WTC11 (cell line): ENCODE data around the gene IRF4. TPM values are rescaled to one million over a fixed set of nuclear protein-coding genes. Genes with fewer than 3 reads are reported as not detected.

Experiments
- ATAC-seq: fragments of 200-7000 bp; cut with Tn5 transposase; 2 replicates; pipeline ENCODE4 v1.10.0; 2021; ENCODE audit warnings: mild to moderate bottlenecking, moderate library complexity
- CTCF ChIA-PET: fragments of 300-600 bp; sonication (Branson Sonifier 250); formaldehyde crosslinking; loops from one replicate; lab custom pipeline; 2021; ENCODE audit warnings: antibody characterized with exemption; lab: Charles Lee
- POLR2A ChIA-PET: fragments of 350-600 bp; sonication (Branson Sonifier 250); formaldehyde crosslinking; loops from one replicate; lab custom pipeline; 2021; ENCODE audit warnings: antibody characterized with exemption; lab: Charles Lee
- DNase-seq: peaks from one replicate; pipeline ENCODE4 v3.0.0; 2021; ENCODE audit warnings: low spot score
- H3K27ac Mint-ChIP-seq: 2 replicates; pipeline ENCODE4 v1.8.0; 2021; ENCODE audit warnings: mixed read lengths
- H3K27me3 Mint-ChIP-seq: 2 replicates; pipeline ENCODE4 v1.8.0; 2021; ENCODE audit warnings: low read depth, mild to moderate bottlenecking, moderate library complexity, mixed read lengths
- H3K36me3 Mint-ChIP-seq: 2 replicates; pipeline ENCODE4 v1.8.0; 2021; ENCODE audit warnings: mixed read lengths
- H3K4me1 Mint-ChIP-seq: 2 replicates; pipeline ENCODE4 v1.8.0; 2022; ENCODE audit warnings: mixed read lengths
- H3K4me3 Mint-ChIP-seq: 2 replicates; pipeline ENCODE4 v1.8.0; 2021; ENCODE audit warnings: mild to moderate bottlenecking, moderate library complexity, mixed read lengths
- H3K9me3 Mint-ChIP-seq: 2 replicates; pipeline ENCODE4 v1.8.0; 2021; ENCODE audit warnings: mixed read lengths
- ATF1 ChIP-seq: sonication (generic); formaldehyde crosslinking; IDR thresholded peaks from 2 replicates; pipeline ENCODE4 v1.8.1; 2023; ENCODE audit warnings: mild to moderate bottlenecking, moderate library complexity, missing genetic modification reagents
- ESRRA ChIP-seq: sonication (generic); formaldehyde crosslinking; IDR thresholded peaks from 2 replicates; pipeline ENCODE4 v1.8.1; 2022; ENCODE audit warnings: mild to moderate bottlenecking, missing genetic modification reagents, borderline replicate concordance
- ETV6 ChIP-seq: sonication (generic); formaldehyde crosslinking; IDR thresholded peaks from 2 replicates; pipeline ENCODE4 v1.8.1; 2022; ENCODE audit warnings: mild to moderate bottlenecking, missing genetic modification reagents
- FOXK1 ChIP-seq: sonication (generic); formaldehyde crosslinking; IDR thresholded peaks from 2 replicates; pipeline ENCODE4 v1.8.0; 2022; ENCODE audit warnings: mild to moderate bottlenecking, moderate library complexity, missing genetic modification reagents
- NFATC4 ChIP-seq: fragments of 250-450 bp; sonication (Bioruptor Pico); IDR thresholded peaks from 2 replicates; pipeline ENCODE4 v1.9.0; 2021; ENCODE audit warnings: mild to moderate bottlenecking
- NR2C2 ChIP-seq: sonication (generic); formaldehyde crosslinking; IDR thresholded peaks from 2 replicates; pipeline ENCODE4 v1.8.0; 2022; ENCODE audit warnings: mild to moderate bottlenecking, missing genetic modification reagents
- SOX15 ChIP-seq: fragments of 250-450 bp; sonication (Bioruptor Pico); IDR thresholded peaks from 2 replicates; pipeline ENCODE4 v1.9.0; 2021; ENCODE audit warnings: mild to moderate bottlenecking
- ZNF219 ChIP-seq: sonication (generic); formaldehyde crosslinking; IDR thresholded peaks from 2 replicates; pipeline ENCODE4 v1.8.0; 2023; ENCODE audit warnings: missing genetic modification reagents, mild to moderate bottlenecking, borderline replicate concordance
- ZNF423 ChIP-seq: fragments of 250-450 bp; sonication (Bioruptor Pico); IDR thresholded peaks from 2 replicates; pipeline ENCODE4 v2.1.2; 2022; ENCODE audit warnings: mild to moderate bottlenecking, moderate library complexity
- total RNA-seq: library from RNA; stranded (reverse); gene quantifications from 3 replicates; pipeline ENCODE4 v1.2.3, GENCODE V29; 2021
- TF ChIP-seq, protein P1 (sequence below): fragments of 250-450 bp; sonication (Bioruptor Pico); conservative IDR thresholded peaks from 2 replicates; pipeline ENCODE4 v1.9.0; 2021; ENCODE audit warnings: mild to moderate bottlenecking
- TF ChIP-seq, protein P2 (sequence below): fragments of 250-450 bp; sonication (Bioruptor Pico); IDR thresholded peaks from 2 replicates; pipeline ENCODE4 v1.9.0; 2021; ENCODE audit warnings: mild to moderate bottlenecking
- TF ChIP-seq, protein P3 (sequence below): sonication (generic); formaldehyde crosslinking; IDR thresholded peaks from 2 replicates; pipeline ENCODE4 v1.8.1; 2023; ENCODE audit warnings: mild to moderate bottlenecking, missing genetic modification reagents, borderline replicate concordance
- TF ChIP-seq, protein P4 (sequence below): sonication (generic); formaldehyde crosslinking; IDR thresholded peaks from 2 replicates; pipeline ENCODE4 v1.8.1; 2023; ENCODE audit warnings: mild to moderate bottlenecking, missing genetic modification reagents, moderate library complexity
- TF ChIP-seq, protein P5 (sequence below): sonication (generic); formaldehyde crosslinking; IDR thresholded peaks from 2 replicates; pipeline ENCODE4 v1.8.0; 2022; ENCODE audit warnings: missing genetic modification reagents
- TF ChIP-seq, protein P6 (sequence below): sonication (generic); formaldehyde crosslinking; conservative IDR thresholded peaks from 2 replicates; pipeline ENCODE4 v1.8.1; 2022; ENCODE audit warnings: mild to moderate bottlenecking, missing genetic modification reagents

IRF4 gene
- total RNA-seq, 1 experiment from 2014 or later, result 1.6 TPM

DNA sequence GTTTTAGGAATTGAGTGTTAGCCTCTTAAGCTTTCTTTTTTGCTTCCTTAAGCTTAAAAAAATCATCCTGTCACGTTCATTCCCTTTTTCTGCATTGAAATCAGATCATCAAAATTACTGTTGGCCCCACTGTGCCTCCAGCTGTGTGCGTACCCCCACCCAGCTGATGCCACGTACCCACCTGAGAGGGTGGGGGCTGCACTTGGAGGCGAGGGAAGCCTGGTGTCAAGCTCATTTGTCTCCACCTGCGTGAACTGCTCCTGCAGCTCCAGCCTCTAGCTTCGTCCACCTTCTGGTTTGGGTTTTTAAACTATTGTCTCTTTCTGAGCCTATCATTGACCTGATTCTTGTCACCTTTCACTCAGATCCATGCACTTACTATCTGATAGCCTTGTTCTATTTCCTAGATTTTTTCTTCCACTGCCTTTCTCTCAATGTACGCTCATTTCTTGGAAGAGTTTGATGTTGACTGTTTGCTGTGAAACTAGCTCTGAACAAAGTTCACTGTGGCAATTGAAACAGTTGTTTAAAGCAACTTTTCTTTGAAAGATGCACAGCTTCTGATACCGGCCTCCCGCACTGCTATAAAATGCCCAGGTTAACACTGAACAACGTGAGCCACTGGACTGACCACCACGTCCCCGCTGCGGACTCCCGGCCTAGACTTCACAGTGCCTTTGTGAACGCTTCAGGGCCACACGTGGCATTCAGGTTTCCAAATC is 30.0 kb upstream of the IRF4 start (continued):
- TF ChIP-seq, protein P1, sequence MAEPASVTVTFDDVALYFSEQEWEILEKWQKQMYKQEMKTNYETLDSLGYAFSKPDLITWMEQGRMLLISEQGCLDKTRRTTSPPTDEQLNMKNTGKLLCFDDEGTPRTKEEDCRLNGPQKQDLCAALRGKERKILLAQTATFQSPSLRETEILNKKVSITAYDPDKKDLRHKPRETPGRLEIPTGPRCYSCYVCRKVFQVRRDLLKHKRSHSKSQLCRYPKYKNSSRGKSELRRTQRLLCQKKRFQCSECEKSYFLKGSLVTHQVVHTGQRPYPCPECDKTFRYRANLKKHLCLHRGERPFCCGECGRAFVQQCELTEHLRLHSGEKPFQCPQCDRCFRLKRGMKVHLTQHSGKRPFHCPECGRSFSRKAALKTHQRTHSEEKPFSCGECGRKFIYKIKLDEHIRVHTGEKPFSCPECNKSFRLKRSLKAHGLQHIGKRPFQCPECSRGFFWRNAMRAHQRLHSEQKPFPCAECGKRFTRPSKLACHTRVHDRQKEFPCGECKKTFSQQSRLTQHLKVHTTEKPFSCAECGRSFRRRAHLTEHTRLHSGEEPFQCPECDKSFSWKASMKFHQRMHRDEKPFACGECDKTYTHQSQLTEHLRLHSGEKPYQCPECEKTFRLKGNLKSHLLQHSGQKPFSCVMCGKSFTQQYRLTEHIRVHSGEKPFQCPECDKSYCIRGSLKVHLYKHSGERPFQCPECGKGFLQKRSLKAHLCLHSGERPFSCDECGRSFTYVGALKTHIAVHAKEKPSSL (CRISPR knock-in tag), result no peak
- TF ChIP-seq, protein P2, sequence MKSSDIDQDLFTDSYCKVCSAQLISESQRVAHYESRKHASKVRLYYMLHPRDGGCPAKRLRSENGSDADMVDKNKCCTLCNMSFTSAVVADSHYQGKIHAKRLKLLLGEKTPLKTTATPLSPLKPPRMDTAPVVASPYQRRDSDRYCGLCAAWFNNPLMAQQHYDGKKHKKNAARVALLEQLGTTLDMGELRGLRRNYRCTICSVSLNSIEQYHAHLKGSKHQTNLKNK, result no peak
- TF ChIP-seq ZNF219 (no peak), NFATC4 (CRISPR knock-in tag) (no peak), ESRRA (no peak), ATF1 (CRISPR knock-in tag) (no peak), ZNF423 (CRISPR knock-in tag) (no peak), SOX15 (CRISPR knock-in tag) (no peak)
- TF ChIP-seq, protein P3, sequence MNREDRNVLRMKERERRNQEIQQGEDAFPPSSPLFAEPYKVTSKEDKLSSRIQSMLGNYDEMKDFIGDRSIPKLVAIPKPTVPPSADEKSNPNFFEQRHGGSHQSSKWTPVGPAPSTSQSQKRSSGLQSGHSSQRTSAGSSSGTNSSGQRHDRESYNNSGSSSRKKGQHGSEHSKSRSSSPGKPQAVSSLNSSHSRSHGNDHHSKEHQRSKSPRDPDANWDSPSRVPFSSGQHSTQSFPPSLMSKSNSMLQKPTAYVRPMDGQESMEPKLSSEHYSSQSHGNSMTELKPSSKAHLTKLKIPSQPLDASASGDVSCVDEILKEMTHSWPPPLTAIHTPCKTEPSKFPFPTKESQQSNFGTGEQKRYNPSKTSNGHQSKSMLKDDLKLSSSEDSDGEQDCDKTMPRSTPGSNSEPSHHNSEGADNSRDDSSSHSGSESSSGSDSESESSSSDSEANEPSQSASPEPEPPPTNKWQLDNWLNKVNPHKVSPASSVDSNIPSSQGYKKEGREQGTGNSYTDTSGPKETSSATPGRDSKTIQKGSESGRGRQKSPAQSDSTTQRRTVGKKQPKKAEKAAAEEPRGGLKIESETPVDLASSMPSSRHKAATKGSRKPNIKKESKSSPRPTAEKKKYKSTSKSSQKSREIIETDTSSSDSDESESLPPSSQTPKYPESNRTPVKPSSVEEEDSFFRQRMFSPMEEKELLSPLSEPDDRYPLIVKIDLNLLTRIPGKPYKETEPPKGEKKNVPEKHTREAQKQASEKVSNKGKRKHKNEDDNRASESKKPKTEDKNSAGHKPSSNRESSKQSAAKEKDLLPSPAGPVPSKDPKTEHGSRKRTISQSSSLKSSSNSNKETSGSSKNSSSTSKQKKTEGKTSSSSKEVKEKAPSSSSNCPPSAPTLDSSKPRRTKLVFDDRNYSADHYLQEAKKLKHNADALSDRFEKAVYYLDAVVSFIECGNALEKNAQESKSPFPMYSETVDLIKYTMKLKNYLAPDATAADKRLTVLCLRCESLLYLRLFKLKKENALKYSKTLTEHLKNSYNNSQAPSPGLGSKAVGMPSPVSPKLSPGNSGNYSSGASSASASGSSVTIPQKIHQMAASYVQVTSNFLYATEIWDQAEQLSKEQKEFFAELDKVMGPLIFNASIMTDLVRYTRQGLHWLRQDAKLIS (CRISPR knock-in tag), result no peak

DNA sequence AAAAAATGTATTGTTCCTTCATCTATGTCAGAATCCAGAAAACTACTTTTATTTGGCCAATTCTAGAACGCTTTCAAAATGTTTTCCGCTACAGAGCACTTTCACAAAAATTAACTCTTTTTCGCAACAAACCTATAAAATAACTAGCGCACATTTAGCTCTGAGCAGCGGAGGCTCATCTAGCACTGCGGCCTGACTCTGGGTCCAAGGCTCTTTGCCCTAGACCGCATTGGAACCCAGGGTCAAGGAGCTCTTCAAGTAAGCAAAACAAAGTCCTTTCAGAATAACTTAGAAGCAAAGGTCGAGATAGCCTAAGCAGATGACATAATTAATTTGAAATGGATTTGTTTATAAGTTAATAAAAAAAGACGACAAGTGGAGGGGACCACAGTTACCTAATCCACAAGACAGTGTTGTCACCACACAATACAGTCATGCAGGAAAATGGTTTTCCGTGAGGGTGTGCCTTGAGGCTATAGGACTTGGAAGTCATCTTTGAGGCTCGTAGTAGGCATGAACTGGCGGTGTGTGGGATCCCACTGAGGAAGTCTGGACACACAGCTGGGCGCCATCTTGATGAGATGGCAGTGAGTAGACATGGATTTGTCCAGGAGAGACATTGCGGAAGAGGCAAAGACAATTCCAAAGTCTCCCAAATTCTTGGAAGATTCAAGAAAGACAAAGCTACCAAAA is 29.2 kb upstream of the IRF4 start:
- Mint-ChIP-seq H3K27me3 (peaks cover 20% of the 10 kb centered on the region), H3K4me3 (no peak overlapping the region), H3K4me1 (no peaks in the 10 kb centered on the region), H3K27ac (no peak overlapping the region), H3K36me3 (peaks cover 78% of the 10 kb centered on the region), H3K9me3 (peaks cover 83% of the 10 kb centered on the region)
- no peak for ATAC-seq
- DNase-seq, result no peak
- ChIA-PET POLR2A (no interaction called here), CTCF (interaction anchor here (0.8 kb wide), 1 partner anchor 11 kb away, joined by 3 read pairs; no protein-coding TSS in a partner anchor)
- TF ChIP-seq NR2C2 (no peak), FOXK1 (no peak), ETV6 (CRISPR knock-in tag) (no peak)
- TF ChIP-seq, protein P1 (CRISPR knock-in tag), result no peak
- TF ChIP-seq, protein P3 (CRISPR knock-in tag), result no peak
- TF ChIP-seq, protein P4, sequence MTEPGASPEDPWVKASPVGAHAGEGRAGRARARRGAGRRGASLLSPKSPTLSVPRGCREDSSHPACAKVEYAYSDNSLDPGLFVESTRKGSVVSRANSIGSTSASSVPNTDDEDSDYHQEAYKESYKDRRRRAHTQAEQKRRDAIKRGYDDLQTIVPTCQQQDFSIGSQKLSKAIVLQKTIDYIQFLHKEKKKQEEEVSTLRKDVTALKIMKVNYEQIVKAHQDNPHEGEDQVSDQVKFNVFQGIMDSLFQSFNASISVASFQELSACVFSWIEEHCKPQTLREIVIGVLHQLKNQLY (CRISPR knock-in tag), result no peak
- TF ChIP-seq, protein P5, sequence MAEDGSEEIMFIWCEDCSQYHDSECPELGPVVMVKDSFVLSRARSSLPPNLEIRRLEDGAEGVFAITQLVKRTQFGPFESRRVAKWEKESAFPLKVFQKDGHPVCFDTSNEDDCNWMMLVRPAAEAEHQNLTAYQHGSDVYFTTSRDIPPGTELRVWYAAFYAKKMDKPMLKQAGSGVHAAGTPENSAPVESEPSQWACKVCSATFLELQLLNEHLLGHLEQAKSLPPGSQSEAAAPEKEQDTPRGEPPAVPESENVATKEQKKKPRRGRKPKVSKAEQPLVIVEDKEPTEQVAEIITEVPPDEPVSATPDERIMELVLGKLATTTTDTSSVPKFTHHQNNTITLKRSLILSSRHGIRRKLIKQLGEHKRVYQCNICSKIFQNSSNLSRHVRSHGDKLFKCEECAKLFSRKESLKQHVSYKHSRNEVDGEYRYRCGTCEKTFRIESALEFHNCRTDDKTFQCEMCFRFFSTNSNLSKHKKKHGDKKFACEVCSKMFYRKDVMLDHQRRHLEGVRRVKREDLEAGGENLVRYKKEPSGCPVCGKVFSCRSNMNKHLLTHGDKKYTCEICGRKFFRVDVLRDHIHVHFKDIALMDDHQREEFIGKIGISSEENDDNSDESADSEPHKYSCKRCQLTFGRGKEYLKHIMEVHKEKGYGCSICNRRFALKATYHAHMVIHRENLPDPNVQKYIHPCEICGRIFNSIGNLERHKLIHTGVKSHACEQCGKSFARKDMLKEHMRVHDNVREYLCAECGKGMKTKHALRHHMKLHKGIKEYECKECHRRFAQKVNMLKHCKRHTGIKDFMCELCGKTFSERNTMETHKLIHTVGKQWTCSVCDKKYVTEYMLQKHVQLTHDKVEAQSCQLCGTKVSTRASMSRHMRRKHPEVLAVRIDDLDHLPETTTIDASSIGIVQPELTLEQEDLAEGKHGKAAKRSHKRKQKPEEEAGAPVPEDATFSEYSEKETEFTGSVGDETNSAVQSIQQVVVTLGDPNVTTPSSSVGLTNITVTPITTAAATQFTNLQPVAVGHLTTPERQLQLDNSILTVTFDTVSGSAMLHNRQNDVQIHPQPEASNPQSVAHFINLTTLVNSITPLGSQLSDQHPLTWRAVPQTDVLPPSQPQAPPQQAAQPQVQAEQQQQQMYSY (CRISPR knock-in tag), result no peak
- TF ChIP-seq, protein P6, sequence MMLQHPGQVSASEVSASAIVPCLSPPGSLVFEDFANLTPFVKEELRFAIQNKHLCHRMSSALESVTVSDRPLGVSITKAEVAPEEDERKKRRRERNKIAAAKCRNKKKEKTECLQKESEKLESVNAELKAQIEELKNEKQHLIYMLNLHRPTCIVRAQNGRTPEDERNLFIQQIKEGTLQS (CRISPR knock-in tag), result no peak
